PC-3 (cell line): ENCODE measurements around the gene CORO6. TPM values are rescaled to one million over a fixed set of nuclear protein-coding genes. Genes with fewer than 3 reads are reported as not detected.

Source experiments
- ATAC-seq: fragments of 200-7000 bp; cut with Tn5 transposase; 2 replicates; pipeline ENCODE4 v1.9.1; 2020; ENCODE audit warnings: mild to moderate bottlenecking, moderate library complexity
- BruUV-seq: library from RNA; stranded (reverse); fragments of 400-500 nt; replicated peaks from 2 replicates; lab custom pipeline; 2021; lab: Mats Ljungman, UMichigan
- CTCF ChIA-PET: fragments of 300-600 bp; sonication (Branson Sonifier 250); formaldehyde crosslinking; loops from one replicate; lab custom pipeline; 2022; ENCODE audit warnings: antibody characterized with exemption; lab: Charles Lee
- POLR2A ChIA-PET: fragments of 300-600 bp; sonication (Branson Sonifier 250); formaldehyde crosslinking; loops from one replicate; lab custom pipeline; 2022; ENCODE audit warnings: antibody characterized with exemption; ENCODE audit not compliant: unreplicated experiment; lab: Charles Lee
- DNase-seq: peaks from one replicate; pipeline ENCODE4 v3.0.0-alpha.2; 2015
- H2AFZ ChIP-seq: fragments of 300-600 bp; sonication (generic); 2 replicates; pipeline ENCODE4 v1.6.0; 2016; ENCODE audit warnings: antibody characterized with exemption, low read length
- H3F3A ChIP-seq: fragments of 300-600 bp; sonication (generic); one replicate; pipeline ENCODE4 v1.6.0; 2017; ENCODE audit warnings: antibody characterized with exemption, low read length, control low read depth, mild to moderate bottlenecking; ENCODE audit not compliant: unreplicated experiment
- H3K27ac ChIP-seq: fragments of 300-600 bp; sonication (generic); 2 replicates; pipeline ENCODE4 v1.5.1; 2016; ENCODE audit warnings: mild to moderate bottlenecking, low read length
- H3K27me3 ChIP-seq: fragments of 300-600 bp; sonication (generic); 2 replicates; pipeline ENCODE4 v1.6.1; 2016; ENCODE audit warnings: low read length, mixed read lengths
- H3K36me3 ChIP-seq: fragments of 300-600 bp; sonication (generic); 2 replicates; pipeline ENCODE4 v1.6.1; 2016; ENCODE audit warnings: low read depth, mixed run types, low read length, mixed read lengths
- H3K4me1 ChIP-seq: fragments of 300-600 bp; sonication (generic); 2 replicates; pipeline ENCODE4 v1.5.1; 2016; ENCODE audit warnings: low read length; ENCODE audit not compliant: insufficient read depth
- H3K4me2 ChIP-seq: fragments of 300-600 bp; sonication (generic); 2 replicates; pipeline ENCODE4 v1.6.0; 2016; ENCODE audit warnings: low read length
- H3K4me3 ChIP-seq: fragments of 300-600 bp; sonication (generic); 2 replicates; pipeline ENCODE4 v1.5.1; 2016; ENCODE audit warnings: mild to moderate bottlenecking, low read length, mixed read lengths
- H3K79me2 ChIP-seq: fragments of 300-600 bp; sonication (generic); 2 replicates; pipeline ENCODE4 v1.6.1; 2017; ENCODE audit warnings: low read length, mixed read lengths
- H3K9ac ChIP-seq: fragments of 300-600 bp; sonication (generic); 2 replicates; pipeline ENCODE4 v1.6.0; 2016; ENCODE audit warnings: mild to moderate bottlenecking, low read length
- H3K9me2 ChIP-seq: fragments of 300-600 bp; sonication (generic); replicated peaks from 2 replicates; pipeline ENCODE4 v1.6.1; 2016; ENCODE audit warnings: mixed run types, low read length, mixed read lengths
- H3K9me3 ChIP-seq: fragments of 300-600 bp; sonication (generic); 2 replicates; pipeline ENCODE4 v1.6.1; 2016; ENCODE audit warnings: low read length, mixed read lengths
- H4K20me1 ChIP-seq: fragments of 300-600 bp; sonication (generic); 2 replicates; pipeline ENCODE4 v1.6.1; 2016; ENCODE audit warnings: low read length, mixed read lengths
- EZH2 ChIP-seq: fragments of 300-600 bp; sonication (generic); IDR thresholded peaks from one replicate; pipeline ENCODE4 v1.6.1; 2017; ENCODE audit warnings: antibody characterized with exemption, mild to moderate bottlenecking, low read length; ENCODE audit not compliant: unreplicated experiment
- EZH2phosphoT487 ChIP-seq: fragments of 300-600 bp; sonication (generic); IDR thresholded peaks from 2 replicates; pipeline ENCODE4 v1.6.1; 2018; ENCODE audit warnings: mild to moderate bottlenecking, antibody characterized with exemption, low read length, borderline replicate concordance
- intact Hi-C: fragments of 100-400 bp; cut with micrococcal nuclease; formaldehyde crosslinking; loops from 2 replicates; pipeline ENCODE4 v1.9.0; 2023
- total RNA-seq: library from RNA; depleted of rRNA; stranded (reverse); fragments of >200 nt; gene quantifications from 2 replicates; pipeline ENCODE4 v1.2.3, GENCODE V29; 2014
- TF ChIP-seq, protein P1 (sequence below): fragments of 300-600 bp; sonication (generic); conservative IDR thresholded peaks from 2 replicates; pipeline ENCODE4 v1.5.1; 2017; ENCODE audit warnings: antibody characterized with exemption, low read depth, mild to moderate bottlenecking, low read length

The CORO6 gene
- total RNA-seq, 1 experiment from 2014 or later, result 0.44 TPM

DNA sequence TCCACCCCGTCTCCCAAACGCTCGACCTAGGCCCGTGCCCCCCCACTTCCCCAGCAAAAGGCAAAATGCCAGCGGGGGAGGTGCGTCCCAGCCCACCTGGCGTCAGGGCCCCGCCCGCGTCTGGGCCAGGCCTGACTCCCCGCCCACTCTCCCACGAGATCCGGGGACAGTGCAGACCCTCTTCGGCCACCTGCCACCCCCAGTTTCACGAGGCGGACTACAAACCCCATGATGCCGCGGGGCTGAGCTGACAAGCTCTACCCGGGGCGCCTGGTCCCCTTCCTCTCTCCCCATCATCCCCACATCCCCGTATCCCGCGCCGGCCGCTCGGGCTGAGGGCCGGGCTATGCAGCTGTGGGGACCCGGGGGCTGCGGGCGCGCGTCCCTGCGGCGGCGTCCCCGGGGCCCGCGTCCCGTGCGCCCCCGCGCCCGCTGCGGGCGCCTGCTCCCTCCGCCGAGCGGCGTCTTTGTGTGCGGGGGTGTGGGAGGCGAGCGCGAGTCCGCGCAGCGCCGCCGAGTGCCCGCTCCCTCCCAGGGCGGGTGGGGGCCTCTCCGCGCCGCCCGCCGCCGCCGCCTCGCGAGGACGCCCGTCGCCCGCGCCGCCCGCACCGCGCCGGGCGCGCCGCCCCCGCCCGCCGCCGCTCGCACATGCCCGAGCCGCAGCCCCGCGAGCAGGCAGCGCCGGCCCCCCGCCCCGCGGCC is 29.7 kb downstream of the CORO6 start, which contains the start of gene ANKRD13B:
Gene ANKRD13B, plus strand, starts transcription at position 283 of the 702 bp plus-strand sequence. CDS start 490 bp downstream, outside the sequence.
- Histone ChIP-seq H3K4me3 (peak within 1 kb of the TSS; percentile 75), H3K4me2 (peak within 1 kb of the TSS; percentile 89), H3K79me2 (peaks cover 18% of the 10 kb centered on the region), H2AFZ (peak within 1 kb of the TSS; percentile 86), H4K20me1 (no peaks in the 10 kb centered on the region), H3K4me1 (peaks cover 46% of the 10 kb centered on the region), H3K27ac (0 out of 2 replicates have a peak within 1 kb of the TSS, but pooled peaks have one; percentile 8), H3K9ac (peak within 1 kb of the TSS; percentile 51), H3K9me3 (no peaks in the 10 kb centered on the region), H3K9me2 (no peaks in the 10 kb centered on the region), H3F3A (no peaks in the 10 kb centered on the region), H3K27me3 (no peaks in the 10 kb centered on the region), H3K36me3 (no peaks in the 10 kb centered on the region)
- no peak for TF ChIP-seq EZH2phosphoT487
- TF ChIP-seq, protein P1, sequence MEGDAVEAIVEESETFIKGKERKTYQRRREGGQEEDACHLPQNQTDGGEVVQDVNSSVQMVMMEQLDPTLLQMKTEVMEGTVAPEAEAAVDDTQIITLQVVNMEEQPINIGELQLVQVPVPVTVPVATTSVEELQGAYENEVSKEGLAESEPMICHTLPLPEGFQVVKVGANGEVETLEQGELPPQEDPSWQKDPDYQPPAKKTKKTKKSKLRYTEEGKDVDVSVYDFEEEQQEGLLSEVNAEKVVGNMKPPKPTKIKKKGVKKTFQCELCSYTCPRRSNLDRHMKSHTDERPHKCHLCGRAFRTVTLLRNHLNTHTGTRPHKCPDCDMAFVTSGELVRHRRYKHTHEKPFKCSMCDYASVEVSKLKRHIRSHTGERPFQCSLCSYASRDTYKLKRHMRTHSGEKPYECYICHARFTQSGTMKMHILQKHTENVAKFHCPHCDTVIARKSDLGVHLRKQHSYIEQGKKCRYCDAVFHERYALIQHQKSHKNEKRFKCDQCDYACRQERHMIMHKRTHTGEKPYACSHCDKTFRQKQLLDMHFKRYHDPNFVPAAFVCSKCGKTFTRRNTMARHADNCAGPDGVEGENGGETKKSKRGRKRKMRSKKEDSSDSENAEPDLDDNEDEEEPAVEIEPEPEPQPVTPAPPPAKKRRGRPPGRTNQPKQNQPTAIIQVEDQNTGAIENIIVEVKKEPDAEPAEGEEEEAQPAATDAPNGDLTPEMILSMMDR, result no peak
- TF ChIP-seq EZH2, result no peak
- ChIA-PET POLR2A (no interaction called here), CTCF (interaction anchor here (1.6 to 2.5 kb wide), 2 partner anchors 25 to 223 kb away, joined by 6 to 26 read pairs; no protein-coding TSS in a partner anchor)
- no peak for DNase-seq
- no TSS peak for BruUV-seq
- no peak for ATAC-seq
- intact Hi-C loops, result no loop called here

DNA sequence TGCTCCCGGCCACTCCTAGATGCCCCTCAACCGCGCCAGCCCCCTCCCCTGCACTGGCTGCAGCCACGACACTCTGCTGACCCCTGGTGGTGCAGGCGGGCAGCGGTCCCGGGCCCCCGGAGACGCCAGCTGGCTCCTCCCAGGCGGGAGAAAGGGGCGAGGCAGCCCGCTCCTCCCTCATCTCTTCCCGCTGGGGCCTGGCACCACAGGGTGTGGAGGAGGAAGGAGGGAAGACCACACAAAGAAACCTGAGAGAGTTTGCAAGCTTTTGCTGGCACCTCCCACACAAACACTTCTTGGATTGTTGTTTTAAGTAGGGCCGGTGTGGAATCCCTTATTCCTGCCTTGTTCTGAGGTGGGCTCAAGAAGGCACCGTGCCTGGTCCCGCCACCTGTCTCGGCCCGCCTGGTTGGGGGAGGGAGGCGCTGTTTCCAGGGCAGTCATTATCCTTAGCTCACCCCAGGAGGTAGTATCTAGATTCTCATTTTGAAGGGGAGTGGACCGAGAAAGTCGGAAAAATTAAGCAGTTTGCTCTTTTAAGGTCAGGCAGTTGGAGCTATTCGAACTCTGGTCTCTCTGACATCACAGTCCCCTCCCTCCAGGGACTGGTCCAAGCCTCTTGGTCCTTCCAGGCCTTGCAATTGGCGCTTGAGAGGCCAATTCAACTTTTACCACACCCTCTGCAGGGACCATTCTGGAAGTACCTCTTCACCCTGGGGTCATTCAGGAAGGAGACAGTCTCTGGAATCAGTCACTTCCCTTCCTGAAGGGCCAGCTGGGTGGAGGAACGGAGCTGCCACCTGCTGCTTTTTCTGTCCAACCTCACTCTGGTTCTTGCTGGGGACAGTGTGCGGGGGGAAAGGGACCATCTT is 30.7 kb downstream of the CORO6 start:
- Histone ChIP-seq H2AFZ (peak overlapping the region; percentile 69), H3K9me2 (no peaks in the 10 kb centered on the region), H3K4me2 (peak overlapping the region; percentile 82), H3F3A (no peaks in the 10 kb centered on the region), H3K27ac (0 out of 2 replicates have a peak overlapping the region, but pooled peaks have one; percentile 8), H3K4me3 (peak overlapping the region; percentile 13; the same call in 1 of the 2 replicates), H3K79me2 (peaks cover 28% of the 10 kb centered on the region), H3K27me3 (no peaks in the 10 kb centered on the region), H4K20me1 (no peaks in the 10 kb centered on the region), H3K36me3 (no peaks in the 10 kb centered on the region), H3K4me1 (peaks cover 49% of the 10 kb centered on the region), H3K9ac (no peak overlapping the region), H3K9me3 (no peaks in the 10 kb centered on the region)
- DNase-seq, result peak; percentile 80
- intact Hi-C loops, result no loop called here
- TF ChIP-seq, protein P1, result peak; percentile 83
- no peak for TF ChIP-seq EZH2
- BruUV-seq, result no TSS peak
- ChIA-PET POLR2A (no interaction called here), CTCF (interaction anchor here (0.6 to 2.5 kb wide), 6 partner anchors 13 to 873 kb away, joined by 3 to 26 read pairs (median 4); no protein-coding TSS in a partner anchor)
- ATAC-seq, result peak; percentile 63
